Smooth muscle cell (in vitro differentiated cells): ENCODE results near the gene DBF4B. TPM values are rescaled to one million over a fixed set of nuclear protein-coding genes. Genes with fewer than 3 reads are reported as not detected.

Source experiments
- DNase-seq: peaks from one replicate; lab custom pipeline; 2025; ENCODE audit not compliant: unreplicated experiment; lab: John Stamatoyannopoulos, UW
- H2AFZ ChIP-seq: fragments of 200-600 bp; sonication (generic); 2 replicates; pipeline ENCODE4 v1.6.0; 2016; ENCODE audit warnings: antibody characterized with exemption, low read depth, mild to moderate bottlenecking
- H3F3A ChIP-seq: fragments of 200-600 bp; sonication (generic); 2 replicates; pipeline ENCODE4 v1.6.0; 2017; ENCODE audit warnings: antibody characterized with exemption, low read depth
- H3K27ac ChIP-seq: fragments of 200-600 bp; sonication (generic); 2 replicates; pipeline ENCODE4 v1.5.1; 2016; ENCODE audit warnings: low read depth, mild to moderate bottlenecking
- H3K27me3 ChIP-seq: fragments of 200-600 bp; sonication (generic); 2 replicates; pipeline ENCODE4 v1.6.1; 2016; ENCODE audit warnings: low read depth, mild to moderate bottlenecking
- H3K36me3 ChIP-seq: fragments of 200-600 bp; sonication (generic); 2 replicates; pipeline ENCODE4 v1.5.1; 2016; ENCODE audit warnings: low read depth
- H3K4me1 ChIP-seq: fragments of 200-600 bp; sonication (generic); 2 replicates; pipeline ENCODE4 v1.5.1; 2016; ENCODE audit warnings: low read depth
- H3K4me2 ChIP-seq: fragments of 200-600 bp; sonication (generic); 2 replicates; pipeline ENCODE4 v1.6.0; 2016; ENCODE audit warnings: mild to moderate bottlenecking
- H3K4me3 ChIP-seq: fragments of 200-600 bp; sonication (generic); 2 replicates; pipeline ENCODE4 v1.5.1; 2016; ENCODE audit warnings: mild to moderate bottlenecking
- H3K79me2 ChIP-seq: fragments of 200-600 bp; sonication (generic); 2 replicates; pipeline ENCODE4 v1.6.0; 2016; ENCODE audit warnings: low read depth, mild to moderate bottlenecking
- H3K9ac ChIP-seq: fragments of 200-600 bp; sonication (generic); 2 replicates; pipeline ENCODE4 v1.6.0; 2016; ENCODE audit warnings: low read depth
- H3K9me3 ChIP-seq: fragments of 200-600 bp; sonication (generic); replicated peaks from 2 replicates; pipeline ENCODE4 v1.5.1; 2016; ENCODE audit warnings: low read depth
- H4K20me1 ChIP-seq: fragments of 200-600 bp; sonication (generic); 2 replicates; pipeline ENCODE4 v1.6.0; 2016; ENCODE audit warnings: low read depth
- WGBS: methylation state at CpG from one replicate; pipeline ENCODE4 v1.1.7; 2016; ENCODE audit warnings: low lambda C conversion rate; 5-methylcytosine and 5-hydroxymethylcytosine counted together
- polyA plus RNA-seq: library from polyadenylated mRNA; unstranded; fragments of >200 nt; fragmentation: Nextera tagmentation; extraction: Ambion mirVana; gene quantifications from 2 replicates; pipeline ENCODE4 v1.2.1, GENCODE V29; 2016
- total RNA-seq: library from RNA; depleted of rRNA; stranded (reverse); fragments of >200 nt; gene quantifications from 2 replicates; pipeline ENCODE4 v1.2.3, GENCODE V29; 2014
- TF ChIP-seq, protein P1 (sequence below): fragments of 200-600 bp; sonication (generic); IDR thresholded peaks from 2 replicates; pipeline ENCODE4 v1.5.1; 2017; ENCODE audit warnings: borderline replicate concordance, mild to moderate bottlenecking, antibody characterized with exemption; ENCODE audit not compliant: insufficient read depth, poor library complexity, severe bottlenecking

The DBF4B gene
- total and polyA plus RNA-seq, 2 experiments from 2014 or later = 1.6 to 2.7 TPM

DNA sequence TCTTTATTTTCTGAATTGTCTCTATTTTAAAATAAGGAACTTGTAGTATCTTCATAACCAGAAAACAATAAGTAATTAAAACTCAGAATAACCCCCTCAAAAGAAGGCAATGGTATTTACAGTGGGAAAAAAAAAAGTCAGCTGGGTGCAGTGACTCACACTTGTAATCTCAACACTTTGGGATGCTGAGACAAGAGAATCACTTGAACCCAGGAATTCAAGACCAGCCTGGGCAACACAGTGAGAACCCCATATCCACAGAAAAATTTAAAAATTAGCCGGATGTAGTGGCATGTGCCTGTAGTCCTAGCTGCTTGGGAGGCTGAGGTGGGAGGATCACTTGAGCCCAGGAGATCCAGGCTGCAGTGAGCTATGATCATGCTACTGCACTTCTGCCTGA is 83.8 kb downstream of the DBF4B start:
- Histone ChIP-seq H2AFZ (no peak overlapping the region), H3K27me3 (no peaks in the 10 kb centered on the region), H3K9me3 (no peaks in the 10 kb centered on the region), H3K9ac (no peak overlapping the region), H3K36me3 (no peaks in the 10 kb centered on the region), H3K27ac (peak overlapping the region; percentile 4), H3F3A (peaks cover 11% of the 10 kb centered on the region), H3K79me2 (no peaks in the 10 kb centered on the region), H3K4me3 (no peak overlapping the region), H3K4me2 (no peak overlapping the region), H3K4me1 (no peaks in the 10 kb centered on the region), H4K20me1 (no peaks in the 10 kb centered on the region)
- 50% methylated on average over 1 of the region's 1 CpG for WGBS
- TF ChIP-seq, protein P1, sequence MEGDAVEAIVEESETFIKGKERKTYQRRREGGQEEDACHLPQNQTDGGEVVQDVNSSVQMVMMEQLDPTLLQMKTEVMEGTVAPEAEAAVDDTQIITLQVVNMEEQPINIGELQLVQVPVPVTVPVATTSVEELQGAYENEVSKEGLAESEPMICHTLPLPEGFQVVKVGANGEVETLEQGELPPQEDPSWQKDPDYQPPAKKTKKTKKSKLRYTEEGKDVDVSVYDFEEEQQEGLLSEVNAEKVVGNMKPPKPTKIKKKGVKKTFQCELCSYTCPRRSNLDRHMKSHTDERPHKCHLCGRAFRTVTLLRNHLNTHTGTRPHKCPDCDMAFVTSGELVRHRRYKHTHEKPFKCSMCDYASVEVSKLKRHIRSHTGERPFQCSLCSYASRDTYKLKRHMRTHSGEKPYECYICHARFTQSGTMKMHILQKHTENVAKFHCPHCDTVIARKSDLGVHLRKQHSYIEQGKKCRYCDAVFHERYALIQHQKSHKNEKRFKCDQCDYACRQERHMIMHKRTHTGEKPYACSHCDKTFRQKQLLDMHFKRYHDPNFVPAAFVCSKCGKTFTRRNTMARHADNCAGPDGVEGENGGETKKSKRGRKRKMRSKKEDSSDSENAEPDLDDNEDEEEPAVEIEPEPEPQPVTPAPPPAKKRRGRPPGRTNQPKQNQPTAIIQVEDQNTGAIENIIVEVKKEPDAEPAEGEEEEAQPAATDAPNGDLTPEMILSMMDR = no peak
- DNase-seq = no peak

DNA sequence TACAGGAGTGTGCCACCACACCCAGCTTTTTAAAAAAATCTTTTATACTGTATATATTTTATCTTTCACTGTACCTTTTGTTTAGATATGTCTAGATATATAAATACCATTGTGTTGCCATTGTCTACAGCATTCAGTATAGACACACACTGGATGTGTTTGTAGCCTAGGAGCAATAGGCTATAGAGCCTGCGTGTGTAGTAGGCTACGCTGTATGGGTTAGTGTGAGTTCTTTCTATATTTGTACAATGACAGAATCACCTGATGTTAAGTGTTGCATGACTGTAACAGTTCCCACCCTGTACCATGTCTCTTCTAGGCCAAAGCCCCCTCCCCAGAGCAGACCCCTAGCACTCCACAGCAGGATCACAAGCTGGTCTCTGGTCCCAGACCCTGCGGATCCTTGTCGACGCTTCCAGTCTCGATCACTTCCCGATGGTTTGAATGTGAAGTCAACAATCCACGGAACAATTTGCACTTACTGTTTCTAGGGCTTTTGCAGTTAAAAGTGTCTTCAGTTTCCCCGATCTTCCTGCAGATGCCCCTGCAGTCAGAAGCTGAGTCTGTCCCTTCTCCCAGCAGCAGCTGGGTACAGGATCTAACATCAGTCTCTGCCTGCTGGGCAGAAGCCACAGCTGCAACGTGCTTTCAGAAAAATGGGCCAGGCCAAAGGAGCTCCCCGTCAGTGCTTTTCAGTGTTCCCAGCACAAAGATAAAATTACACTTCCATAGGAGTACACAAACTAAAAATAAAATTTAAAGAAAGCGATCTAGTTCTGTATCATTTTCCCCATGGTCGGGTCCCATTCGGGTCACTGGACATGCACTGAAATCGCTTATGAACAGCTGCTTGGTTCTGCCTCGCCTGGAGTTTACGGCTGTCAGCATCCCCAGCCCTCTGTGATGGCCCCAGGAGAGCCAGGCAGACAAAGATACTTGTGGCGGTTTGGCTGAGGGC is 85.7 kb downstream of the DBF4B start:
- H2AFZ ChIP-seq = peak overlapping the region; percentile 18
- TF ChIP-seq, protein P1 = no peak

DNA sequence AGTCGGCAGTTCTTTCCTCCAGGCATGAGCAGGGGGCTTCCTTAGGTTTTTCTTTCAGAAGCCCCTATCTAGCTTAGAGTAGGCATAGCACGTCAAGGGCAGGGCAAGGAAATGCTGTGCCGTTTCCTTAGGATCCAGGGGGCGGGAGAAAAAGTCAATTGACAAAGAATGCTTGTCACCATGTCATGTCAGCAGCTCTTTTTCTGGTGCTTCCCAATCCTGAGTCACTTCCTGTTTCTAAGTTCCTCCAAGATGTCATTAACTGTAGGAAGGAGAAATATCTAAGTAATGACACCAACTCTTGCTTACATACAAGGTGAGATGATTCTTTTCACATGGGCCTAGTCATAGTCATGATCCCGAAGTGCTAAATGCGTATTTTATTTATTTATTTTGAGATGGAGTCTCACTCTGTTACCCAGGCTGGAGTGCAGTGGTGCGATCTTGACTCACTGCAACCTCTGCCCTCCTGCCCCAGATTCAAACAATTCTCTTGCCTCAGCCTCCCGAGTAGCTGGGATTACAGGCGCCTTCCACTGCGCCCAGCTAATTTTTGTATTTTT is 86.5 kb downstream of the DBF4B start:
- Histone ChIP-seq H3K79me2 (no peaks in the 10 kb centered on the region), H3K4me1 (peaks cover 6% of the 10 kb centered on the region), H3K4me3 (no peak overlapping the region), H4K20me1 (no peaks in the 10 kb centered on the region), H3K27ac (peak overlapping the region; percentile 97), H3K36me3 (no peaks in the 10 kb centered on the region), H3K9ac (peak overlapping the region; percentile 89), H2AFZ (peak overlapping the region; percentile 18), H3K4me2 (peak overlapping the region; percentile 62), H3K27me3 (no peaks in the 10 kb centered on the region), H3F3A (peaks cover 19% of the 10 kb centered on the region), H3K9me3 (no peaks in the 10 kb centered on the region)
- 40% methylated on average over 10 of the region's 10 CpGs for WGBS
- DNase-seq = no peak
- TF ChIP-seq, protein P1 = no peak

More for the DNA sequence above, 85.7 kb downstream of the DBF4B start:
- peak overlapping the region; percentile 89 for H3K9ac ChIP-seq
- no peaks in the 10 kb centered on the region for H3K36me3 ChIP-seq
- peaks cover 6% of the 10 kb centered on the region for H3K4me1 ChIP-seq
- no peak for DNase-seq
- H3K27ac ChIP-seq = peak overlapping the region; percentile 97
- H3F3A ChIP-seq = peaks cover 19% of the 10 kb centered on the region
- no peaks in the 10 kb centered on the region for H3K27me3 ChIP-seq
- no peaks in the 10 kb centered on the region for H4K20me1 ChIP-seq
- no peaks in the 10 kb centered on the region for H3K9me3 ChIP-seq
- 78% methylated on average over 18 of the region's 18 CpGs for WGBS
- H3K4me2 ChIP-seq = peak overlapping the region; percentile 62
- H3K79me2 ChIP-seq = no peaks in the 10 kb centered on the region
- no peak overlapping the region for H3K4me3 ChIP-seq
